ENCODE data around the gene FCER1G. TPM values are rescaled to one million over a fixed set of nuclear protein-coding genes. Genes with fewer than 3 reads are reported as not detected.

FCER1G gene
- total and polyA plus RNA-seq, 2 of the 4 experiments (the other 2 are of a cell fraction): 0.44 TPM; not detected in 1

DNA sequence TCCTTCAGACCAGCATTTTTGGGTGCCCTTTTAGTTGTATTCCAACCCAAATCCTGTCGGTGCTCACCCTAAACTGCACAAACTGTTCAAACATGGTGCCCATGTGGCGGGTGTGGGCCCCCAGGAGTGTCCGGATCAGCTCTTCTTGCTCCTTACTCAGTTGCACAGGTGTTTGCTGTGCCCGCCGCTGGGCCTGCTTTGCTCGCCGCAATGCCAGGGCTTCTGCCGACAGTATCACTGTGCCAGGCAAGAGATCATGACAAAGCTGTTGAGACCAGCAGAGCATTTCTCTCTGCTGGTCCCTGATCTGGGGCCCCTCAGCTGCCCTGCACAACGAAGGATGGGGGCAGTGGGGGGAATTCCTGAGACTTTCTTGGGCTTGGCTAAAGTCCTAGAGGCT, 18.0 kb downstream of the FCER1G start:
- Histone ChIP-seq H3K4me3 (ENCODE audit: insufficient read depth, low read depth, low read length) (no peak overlapping the region), H3K27me3 (ENCODE audit: control insufficient read depth, insufficient read depth, low read length) (no peaks in the 10 kb centered on the region), H3K4me2 (ENCODE audit: low read depth, low read length) (no peak overlapping the region), H3K27ac (ENCODE audit: insufficient read depth, low read length) (no peak overlapping the region), H2AK5ac (ENCODE audit: low read depth, low read length) (no peak overlapping the region), H3K14ac (replicated peaks; ENCODE audit: low read depth, low read length) (no peak overlapping the region), H4K5ac (ENCODE audit: low read depth, low read length) (no peak overlapping the region), H3K9me1 (ENCODE audit: insufficient read depth, low read length) (0 out of 2 replicates have a peak, but pooled peaks cover 5% of the 10 kb centered on the region), H3K18ac (ENCODE audit: low read depth, low read length) (no peak overlapping the region), H4K20me1 (ENCODE audit: insufficient read depth, low read length) (no peaks in the 10 kb centered on the region), H2AK9ac (replicated peaks; ENCODE audit: low read depth, low read length, poor library complexity) (peak overlapping the region; percentile 73), H3K9me3 (ENCODE audit: control insufficient read depth, insufficient read depth, low read length) (no peaks in the 10 kb centered on the region), H3K56ac (ENCODE audit: extremely low read depth, insufficient read depth, low read length) (no peak overlapping the region), H3K36me3 (ENCODE audit: control insufficient read depth, insufficient read depth, low read length) (peaks cover 19% of the 10 kb centered on the region), H3K4ac (ENCODE audit: low read depth, low read length) (no peak overlapping the region), H3K79me1 (ENCODE audit: low read depth in 1 of 2, low read length in 2 of 2) (no peaks in the 10 kb centered on the region), H3K23ac (ENCODE audit: low read depth, low read length) (no peak overlapping the region), H3K4me1 (ENCODE audit: control insufficient read depth, insufficient read depth, low read length) (no peaks in the 10 kb centered on the region), H2BK120ac (ENCODE audit: low read depth, low read length) (no peak overlapping the region), H2BK15ac (ENCODE audit: low read depth, low read length) (no peak overlapping the region), H4K8ac (ENCODE audit: low read depth in 2 of 2, low read length in 2 of 2) (no peak overlapping the region), H2AFZ (replicated peaks; ENCODE audit: low read length, poor library complexity) (no peak overlapping the region), H2BK20ac (ENCODE audit: low read depth, low read length) (no peak overlapping the region), H3K9ac (ENCODE audit: low read depth, low read length) (no peak overlapping the region), H4K91ac (ENCODE audit: insufficient read depth, low read depth, low read length) (no peak overlapping the region), H2BK5ac (ENCODE audit: low read depth, low read length, poor library complexity, severe bottlenecking) (no peak overlapping the region)
- DNase-seq: no peak
- ChIA-PET CTCF (interaction anchor here (1.2 kb wide), 1 partner anchor 149 kb away, joined by 3 read pairs; no protein-coding TSS in a partner anchor), POLR2A (ENCODE audit: unreplicated experiment) (no interaction called here)
- dilution Hi-C loops (cut with HindIII; ENCODE audit: low sequenced_read_pairs, unreplicated experiment): no loop called here
- 90% methylated on average over 8 of the region's 9 CpGs; no CpG with 5 or more reads in 1 of the 2 experiments for WGBS, 2 experiments (ENCODE audit: extremely low coverage in 2 of 2, insufficient read length in 1 of 2)
- intact Hi-C loops (cut with micrococcal nuclease): no loop called here
- BruUV-seq (replicated peaks): no TSS peak
- TF ChIP-seq CEBPB (IDR thresholded peaks at IDR 0.05; ENCODE audit: low read depth, low read length): no peak
- TF ChIP-seq RAD21 (IDR thresholded peaks at IDR 0.05; ENCODE audit: low read length): no peak
- TF ChIP-seq MAFK (IDR thresholded peaks at IDR 0.05; ENCODE audit: low read depth, low read length): no peak
- no peak for TF ChIP-seq FOS (IDR thresholded peaks at IDR 0.05; ENCODE audit: low read depth, low read length)
- TF ChIP-seq, protein P1, sequence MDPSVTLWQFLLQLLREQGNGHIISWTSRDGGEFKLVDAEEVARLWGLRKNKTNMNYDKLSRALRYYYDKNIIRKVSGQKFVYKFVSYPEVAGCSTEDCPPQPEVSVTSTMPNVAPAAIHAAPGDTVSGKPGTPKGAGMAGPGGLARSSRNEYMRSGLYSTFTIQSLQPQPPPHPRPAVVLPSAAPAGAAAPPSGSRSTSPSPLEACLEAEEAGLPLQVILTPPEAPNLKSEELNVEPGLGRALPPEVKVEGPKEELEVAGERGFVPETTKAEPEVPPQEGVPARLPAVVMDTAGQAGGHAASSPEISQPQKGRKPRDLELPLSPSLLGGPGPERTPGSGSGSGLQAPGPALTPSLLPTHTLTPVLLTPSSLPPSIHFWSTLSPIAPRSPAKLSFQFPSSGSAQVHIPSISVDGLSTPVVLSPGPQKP (IDR thresholded peaks at IDR 0.05; ENCODE audit: borderline replicate concordance, low read depth, low read length): no peak
- TF ChIP-seq SMC3 (IDR thresholded peaks at IDR 0.05; ENCODE audit: low read depth, low read length): no peak
- TF ChIP-seq, protein P2, sequence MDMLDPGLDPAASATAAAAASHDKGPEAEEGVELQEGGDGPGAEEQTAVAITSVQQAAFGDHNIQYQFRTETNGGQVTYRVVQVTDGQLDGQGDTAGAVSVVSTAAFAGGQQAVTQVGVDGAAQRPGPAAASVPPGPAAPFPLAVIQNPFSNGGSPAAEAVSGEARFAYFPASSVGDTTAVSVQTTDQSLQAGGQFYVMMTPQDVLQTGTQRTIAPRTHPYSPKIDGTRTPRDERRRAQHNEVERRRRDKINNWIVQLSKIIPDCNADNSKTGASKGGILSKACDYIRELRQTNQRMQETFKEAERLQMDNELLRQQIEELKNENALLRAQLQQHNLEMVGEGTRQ (IDR thresholded peaks at IDR 0.05; ENCODE audit: low read depth, low read length): no peak
- no peak for TF ChIP-seq RFX5 (IDR thresholded peaks at IDR 0.05; ENCODE audit: low read depth, low read length)
- no peak for TF ChIP-seq MXI1 (IDR thresholded peaks at IDR 0.05; ENCODE audit: borderline replicate concordance, low read depth, low read length)
- no peak for TF ChIP-seq CHD1 (IDR thresholded peaks at IDR 0.05; ENCODE audit: low read depth, low read length)
- TF ChIP-seq, protein P3, sequence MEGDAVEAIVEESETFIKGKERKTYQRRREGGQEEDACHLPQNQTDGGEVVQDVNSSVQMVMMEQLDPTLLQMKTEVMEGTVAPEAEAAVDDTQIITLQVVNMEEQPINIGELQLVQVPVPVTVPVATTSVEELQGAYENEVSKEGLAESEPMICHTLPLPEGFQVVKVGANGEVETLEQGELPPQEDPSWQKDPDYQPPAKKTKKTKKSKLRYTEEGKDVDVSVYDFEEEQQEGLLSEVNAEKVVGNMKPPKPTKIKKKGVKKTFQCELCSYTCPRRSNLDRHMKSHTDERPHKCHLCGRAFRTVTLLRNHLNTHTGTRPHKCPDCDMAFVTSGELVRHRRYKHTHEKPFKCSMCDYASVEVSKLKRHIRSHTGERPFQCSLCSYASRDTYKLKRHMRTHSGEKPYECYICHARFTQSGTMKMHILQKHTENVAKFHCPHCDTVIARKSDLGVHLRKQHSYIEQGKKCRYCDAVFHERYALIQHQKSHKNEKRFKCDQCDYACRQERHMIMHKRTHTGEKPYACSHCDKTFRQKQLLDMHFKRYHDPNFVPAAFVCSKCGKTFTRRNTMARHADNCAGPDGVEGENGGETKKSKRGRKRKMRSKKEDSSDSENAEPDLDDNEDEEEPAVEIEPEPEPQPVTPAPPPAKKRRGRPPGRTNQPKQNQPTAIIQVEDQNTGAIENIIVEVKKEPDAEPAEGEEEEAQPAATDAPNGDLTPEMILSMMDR (conservative IDR thresholded peaks at IDR 0.05; ENCODE audit: low read depth, low read length): no peak
- TF ChIP-seq NFE2L2 (IDR thresholded peaks at IDR 0.05; ENCODE audit: low read depth, low read length): no peak
- no peak for ATAC-seq (ENCODE audit: low read depth)
- in situ Hi-C loops (cut with MboI; ENCODE audit: low sequenced_read_pairs): no loop called here

All from IMR-90 (cell line).